ENCODE measurements around the gene COL23A1. TPM values are rescaled to one million over a fixed set of nuclear protein-coding genes. Genes with fewer than 3 reads are reported as not detected.

COL23A1 gene
- total RNA-seq, 1 experiment from 2014 or later = 0.12 TPM

- no peak for DNase-seq (ENCODE audit: low read depth)
Measured at GRCh38 chr5:178460174-178460573, 130.0 kb downstream of the COL23A1 start.

GRCh38 chr5:178458140-178458539, 132.1 kb downstream of the COL23A1 start:
- no peak for DNase-seq (ENCODE audit: low read depth)

- no peak for DNase-seq (ENCODE audit: low read depth)
Measured at GRCh38 chr5:178457471-178457870, 132.7 kb downstream of the COL23A1 start.

GRCh38 chr5:178455480-178455835, 134.7 kb downstream of the COL23A1 start:
- no peak for DNase-seq (ENCODE audit: low read depth)

GRCh38 chr5:178454821-178455479, 135.2 kb downstream of the COL23A1 start:
- DNase-seq (ENCODE audit: low read depth) = no peak

- DNase-seq (ENCODE audit: low read depth) = no peak
Measured at GRCh38 chr5:178454303-178454702, 135.9 kb downstream of the COL23A1 start.

- DNase-seq (ENCODE audit: low read depth) = peak; percentile 48
Measured at GRCh38 chr5:178453224-178453623, 137.0 kb downstream of the COL23A1 start.

- no peak for DNase-seq (ENCODE audit: low read depth)
Measured at GRCh38 chr5:178450121-178451028, 139.8 kb downstream of the COL23A1 start.

GRCh38 chr5:178449163-178450070, 140.8 kb downstream of the COL23A1 start:
- DNase-seq (ENCODE audit: low read depth) = no peak

- DNase-seq (ENCODE audit: low read depth) = no peak
Measured at GRCh38 chr5:178445534-178445933, 144.7 kb downstream of the COL23A1 start.

- no peak for DNase-seq (ENCODE audit: low read depth)
Measured at GRCh38 chr5:178442405-178443257, 147.6 kb downstream of the COL23A1 start.

- DNase-seq (ENCODE audit: low read depth) = no peak
Measured at GRCh38 chr5:178441486-178442270, 148.5 kb downstream of the COL23A1 start.

- DNase-seq (ENCODE audit: low read depth) = no peak
Measured at GRCh38 chr5:178440181-178440580, 150.0 kb downstream of the COL23A1 start.

- no peak for DNase-seq (ENCODE audit: low read depth)
Measured at GRCh38 chr5:178439493-178440180, 150.6 kb downstream of the COL23A1 start.

GRCh38 chr5:178438796-178439195, 151.4 kb downstream of the COL23A1 start:
- no peak for DNase-seq (ENCODE audit: low read depth)

GRCh38 chr5:178437386-178438075, 152.7 kb downstream of the COL23A1 start:
- DNase-seq (ENCODE audit: low read depth) = no peak

GRCh38 chr5:178436326-178436940, 153.8 kb downstream of the COL23A1 start:
- no peak for DNase-seq (ENCODE audit: low read depth)
